ENCODE data around the gene ANKRD45.
A peak's percentile ranks its signal among the peaks of the same experiment; 100 is the strongest.
"Not testable (repeated sequence)": the region's sequence is repeated elsewhere in the genome, so short reads cannot be mapped to it uniquely, and the experiment has no call there.

ANKRD45 gene

GRCh38 chr1:173642450-173643139 lies 27.1 kb downstream of the ANKRD45 start:
- not testable (repeated sequence) for DNase-seq

DNA sequence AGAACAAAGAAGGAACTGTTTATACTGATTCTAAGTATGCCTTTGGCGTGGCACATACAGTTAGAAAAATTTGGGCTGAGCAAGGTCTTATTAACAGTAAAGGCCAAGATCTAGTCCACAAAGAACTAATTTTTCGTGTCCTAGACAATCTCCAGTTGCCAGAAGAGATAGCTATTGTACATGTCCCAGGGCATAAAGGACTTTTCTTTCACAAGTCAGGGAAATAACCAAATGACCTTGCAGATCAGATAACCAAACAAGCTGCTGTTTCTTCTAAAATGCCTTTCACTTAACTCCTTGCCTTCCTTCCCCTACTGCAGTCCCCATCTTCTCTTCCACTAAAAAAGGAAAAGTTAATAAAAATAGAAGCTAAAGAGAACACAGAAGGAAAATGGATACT lies 30.5 kb downstream of the ANKRD45 start:
- DNase-seq = no peak

DNA sequence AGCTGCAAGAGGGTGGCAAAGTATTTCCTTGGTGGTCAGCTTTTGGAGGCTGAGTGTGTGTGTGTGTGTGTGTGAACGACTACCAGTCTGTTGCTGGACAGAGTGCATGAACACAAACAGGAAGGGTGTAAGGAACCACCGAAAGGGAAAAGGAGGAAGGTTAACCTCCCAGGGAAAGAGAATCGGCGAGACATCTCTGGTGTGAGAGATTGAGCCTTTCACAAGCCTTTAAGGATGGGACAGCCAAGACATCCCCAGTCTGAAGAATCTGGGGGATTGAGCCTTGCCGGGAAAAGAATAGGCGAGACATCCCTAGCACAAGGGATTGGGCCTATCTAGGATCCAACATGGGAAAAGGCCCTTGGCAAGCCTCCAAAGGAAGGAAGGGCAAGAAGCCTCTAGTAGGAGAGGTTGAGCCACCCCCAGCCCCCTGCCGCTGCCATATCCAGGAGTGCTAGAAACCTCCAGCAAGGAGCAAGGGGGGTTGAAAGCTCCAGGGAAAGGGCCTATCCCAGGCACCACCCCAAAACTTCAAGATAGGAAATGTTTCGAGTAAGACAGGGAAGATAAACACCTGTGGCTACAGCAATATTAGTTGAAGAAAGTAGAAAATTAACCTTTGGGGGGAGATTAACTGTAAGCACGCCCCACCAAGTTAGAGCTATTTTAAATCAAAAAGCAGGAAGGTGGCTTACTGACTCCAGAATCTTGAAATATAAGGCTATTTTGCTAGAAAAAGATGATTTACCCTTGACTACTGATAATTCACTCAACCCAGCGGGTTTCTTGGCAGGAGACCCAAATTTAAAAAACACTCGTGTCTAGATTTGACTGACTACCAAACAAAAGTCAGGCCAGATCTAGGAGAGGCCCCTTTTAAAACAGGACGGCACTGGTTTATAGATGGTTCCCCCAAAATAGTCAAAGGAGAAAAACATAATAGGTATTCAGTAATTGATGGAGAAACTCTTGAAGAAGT lies 31.3 kb downstream of the ANKRD45 start:
- no peak for DNase-seq

DNA sequence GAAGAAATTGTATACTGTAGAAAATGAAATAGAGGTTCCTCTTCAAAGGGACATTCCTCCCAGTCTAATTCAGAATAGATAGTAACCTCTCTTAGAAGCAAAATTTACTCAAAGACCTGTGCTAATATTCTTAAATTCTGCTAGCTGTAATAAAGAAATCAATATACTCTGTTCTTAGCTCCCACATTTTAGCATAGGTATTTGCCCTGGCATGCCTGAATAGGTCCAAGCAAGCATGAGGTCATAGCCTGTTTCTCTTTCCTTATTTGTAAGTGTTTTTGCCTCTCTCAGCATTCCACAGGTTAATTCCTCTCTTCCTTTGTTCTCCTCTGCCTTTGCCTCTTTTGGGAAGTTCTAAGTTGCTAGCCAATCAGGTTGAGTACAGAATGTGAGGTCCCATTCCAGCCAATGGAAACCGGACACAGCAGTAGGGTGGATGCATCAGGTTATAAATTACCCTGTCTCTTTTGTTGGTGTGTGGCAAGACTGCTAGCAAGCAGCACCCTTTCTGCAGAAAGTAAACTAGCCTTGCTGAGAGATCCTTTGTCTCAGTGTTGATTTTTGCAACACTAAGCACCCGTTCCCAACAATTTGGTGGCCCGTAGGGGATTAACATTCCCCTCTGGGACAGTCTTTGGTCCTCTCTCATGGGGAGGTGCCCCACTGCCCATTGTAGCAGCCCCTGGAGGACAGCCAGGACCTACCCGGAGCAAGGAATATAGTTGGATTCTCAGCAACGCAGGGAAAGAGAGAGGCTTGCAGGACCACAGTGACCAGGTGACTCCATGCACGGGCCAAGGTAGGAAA lies 32.2 kb downstream of the ANKRD45 start:
- not testable (repeated sequence) for DNase-seq

- DNase-seq = no peak
Observed at GRCh38 chr1:173635116-173635515, 34.5 kb downstream of the ANKRD45 start, which contains the start of gene TEX50. TSS of gene TEX50 (plus strand) at chr1:173635338. CDS start at chr1:173635522, 184 bp downstream.

DNA sequence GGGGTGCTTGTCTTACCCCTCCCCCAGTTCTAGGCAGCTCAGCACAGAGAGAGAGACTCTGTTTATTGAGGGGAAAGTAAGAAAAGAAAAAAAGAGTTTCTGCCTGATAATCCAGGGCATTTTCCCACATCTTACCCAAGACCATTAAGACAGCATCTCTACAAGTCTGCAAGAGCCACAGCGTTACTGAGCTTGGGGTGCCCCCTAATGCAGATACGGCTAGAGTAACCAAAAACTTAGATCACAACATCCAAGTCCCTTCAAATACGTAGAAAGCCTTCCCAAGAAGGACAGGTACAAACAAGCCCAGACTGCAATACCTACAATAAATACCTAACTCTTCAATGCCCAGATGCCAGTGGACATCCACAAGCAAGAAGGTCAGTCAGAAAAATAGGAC lies 40.8 kb downstream of the ANKRD45 start:
- DNase-seq = no peak

GRCh38 chr1:173627269-173627668 lies 42.4 kb downstream of the ANKRD45 start:
- DNase-seq = no peak

- peak; percentile 15 for DNase-seq
Observed at GRCh38 chr1:173616859-173617258, 52.8 kb downstream of the ANKRD45 start.

GRCh38 chr1:173613086-173613485 lies 56.6 kb downstream of the ANKRD45 start:
- not testable (repeated sequence) for DNase-seq

- no peak for DNase-seq
Observed at GRCh38 chr1:173608503-173609216, 61.0 kb downstream of the ANKRD45 start.

- DNase-seq = no peak
Observed at GRCh38 chr1:173603056-173603591, 66.5 kb downstream of the ANKRD45 start, which contains the start of gene SLC9C2. TSS of gene SLC9C2 (minus strand) at chr1:173603072. CDS start at chr1:173601776, 1,296 bp downstream.

DNA sequence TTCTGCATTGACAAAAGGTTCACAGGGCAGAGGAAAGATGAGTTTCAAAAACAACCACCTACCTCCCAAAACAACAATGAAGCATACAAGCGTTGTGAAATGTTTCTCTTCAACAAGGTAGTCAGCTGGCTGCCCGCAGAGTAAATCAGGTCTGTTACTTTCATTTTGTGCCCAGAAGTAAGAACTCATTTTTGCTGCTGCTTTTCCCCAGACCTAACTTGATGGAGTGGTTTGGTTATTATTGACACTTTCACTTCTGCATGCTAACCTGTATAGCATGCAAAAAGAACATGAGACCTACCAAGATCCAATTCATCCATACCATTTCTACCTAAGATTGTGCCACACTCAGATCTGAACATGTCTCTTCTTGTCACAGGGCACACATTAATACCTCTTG lies 68.1 kb downstream of the ANKRD45 start:
- DNase-seq = no peak

- no peak for DNase-seq
Observed at GRCh38 chr1:173596097-173596825, 73.4 kb downstream of the ANKRD45 start.

DNA sequence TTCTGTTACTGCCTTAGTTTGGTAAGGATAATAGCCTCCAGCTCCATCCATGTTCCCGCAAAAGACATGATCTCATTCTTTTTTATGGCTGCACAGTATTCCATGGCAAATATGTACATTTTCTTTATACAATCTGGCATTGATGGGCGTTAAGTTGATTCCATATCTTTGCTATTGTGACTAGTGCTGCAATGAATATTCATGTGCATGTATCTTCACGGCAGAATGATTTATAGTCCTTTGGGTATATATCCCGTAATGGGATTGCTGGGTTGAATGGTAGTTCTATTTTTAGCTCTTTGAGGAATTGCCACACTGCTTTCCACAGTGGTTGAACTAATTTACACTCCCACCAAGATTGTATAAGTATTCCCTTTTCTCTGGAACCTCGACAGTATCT lies 78.5 kb downstream of the ANKRD45 start:
- DNase-seq = not testable (repeated sequence)

GRCh38 chr1:173590557-173590956 lies 79.1 kb downstream of the ANKRD45 start:
- no peak for DNase-seq

GRCh38 chr1:173581383-173582079 lies 88.1 kb downstream of the ANKRD45 start:
- peak; percentile 67 for DNase-seq

GRCh38 chr1:173580658-173581057 lies 89.0 kb downstream of the ANKRD45 start:
- no peak for DNase-seq

DNA sequence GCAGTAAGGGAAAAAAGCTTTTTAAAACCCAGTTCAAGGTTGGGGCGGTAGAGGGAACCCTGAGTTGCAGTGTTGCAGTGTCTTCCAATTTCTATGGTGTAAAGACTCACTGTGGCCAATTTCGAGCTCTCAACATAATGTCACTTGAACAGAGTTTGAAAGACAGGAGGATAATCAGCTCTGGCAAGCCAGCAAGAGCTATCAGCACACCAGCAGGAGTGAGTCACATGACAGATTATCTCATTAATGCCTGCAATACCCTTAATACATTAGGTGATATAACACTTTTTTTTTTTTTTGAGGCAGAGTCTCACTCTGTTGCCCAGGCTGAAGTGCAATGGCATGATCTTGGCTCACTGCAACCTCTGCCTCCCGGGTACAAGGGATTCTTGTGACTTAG lies 89.6 kb downstream of the ANKRD45 start:
- no peak for DNase-seq

- no peak for DNase-seq
Observed at GRCh38 chr1:173573596-173573995, 96.1 kb downstream of the ANKRD45 start.

GRCh38 chr1:173572201-173572873 lies 97.3 kb downstream of the ANKRD45 start:
- no peak for DNase-seq

All from activated CD4-positive, alpha-beta T cell treated with anti-CD3 and anti-CD28 coated beads, Interleukin-10, Interleukin-2, amounts not matched to agents 100 ng/mL and 50 ng/mL, durations not matched to agents 16 hours and 8 hours (primary cell).